Measurements from ENCODE around the gene HM13.

DNA sequence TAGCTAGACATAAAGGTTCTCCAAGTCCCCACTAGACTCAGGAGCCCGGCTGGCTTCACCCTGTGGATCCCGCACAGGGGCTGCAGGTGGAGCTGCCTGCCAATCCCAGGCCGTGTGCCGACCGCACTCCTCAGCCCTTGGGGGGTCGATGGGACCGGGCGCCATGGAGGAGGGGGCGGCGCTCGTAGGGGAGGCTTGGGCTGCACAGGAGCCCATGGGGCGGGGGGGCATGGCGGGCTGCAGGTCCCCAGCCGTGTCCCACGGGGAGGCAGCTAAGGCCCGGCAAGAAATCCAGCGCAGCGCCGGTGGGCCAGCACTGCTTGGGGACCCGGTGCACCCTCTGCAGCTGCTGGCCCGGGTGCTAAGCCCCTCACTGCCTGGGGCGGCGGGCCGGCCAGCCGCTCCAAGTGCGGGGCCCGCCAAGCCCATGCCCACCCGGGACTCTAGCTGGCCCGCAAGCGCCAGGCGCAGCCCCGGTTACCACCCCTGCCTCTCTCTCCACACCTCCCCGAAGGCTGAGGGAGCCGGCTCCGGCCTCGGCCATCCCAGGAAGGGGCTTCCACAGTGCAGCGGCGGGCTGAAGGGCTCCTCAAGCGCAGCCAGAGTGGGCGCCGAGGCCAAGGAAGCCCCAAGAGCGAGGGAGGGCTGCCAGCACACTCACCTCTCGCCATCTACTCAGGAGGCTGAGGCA is 64.4 kb downstream of the HM13 start:
- TF ChIP-seq, protein P1, sequence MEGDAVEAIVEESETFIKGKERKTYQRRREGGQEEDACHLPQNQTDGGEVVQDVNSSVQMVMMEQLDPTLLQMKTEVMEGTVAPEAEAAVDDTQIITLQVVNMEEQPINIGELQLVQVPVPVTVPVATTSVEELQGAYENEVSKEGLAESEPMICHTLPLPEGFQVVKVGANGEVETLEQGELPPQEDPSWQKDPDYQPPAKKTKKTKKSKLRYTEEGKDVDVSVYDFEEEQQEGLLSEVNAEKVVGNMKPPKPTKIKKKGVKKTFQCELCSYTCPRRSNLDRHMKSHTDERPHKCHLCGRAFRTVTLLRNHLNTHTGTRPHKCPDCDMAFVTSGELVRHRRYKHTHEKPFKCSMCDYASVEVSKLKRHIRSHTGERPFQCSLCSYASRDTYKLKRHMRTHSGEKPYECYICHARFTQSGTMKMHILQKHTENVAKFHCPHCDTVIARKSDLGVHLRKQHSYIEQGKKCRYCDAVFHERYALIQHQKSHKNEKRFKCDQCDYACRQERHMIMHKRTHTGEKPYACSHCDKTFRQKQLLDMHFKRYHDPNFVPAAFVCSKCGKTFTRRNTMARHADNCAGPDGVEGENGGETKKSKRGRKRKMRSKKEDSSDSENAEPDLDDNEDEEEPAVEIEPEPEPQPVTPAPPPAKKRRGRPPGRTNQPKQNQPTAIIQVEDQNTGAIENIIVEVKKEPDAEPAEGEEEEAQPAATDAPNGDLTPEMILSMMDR (IDR thresholded peaks at IDR 0.05 in 2 of 3, conservative IDR thresholded peaks at IDR 0.05 in 1 of 3; ENCODE audit: borderline replicate concordance in 1 of 3, insufficient read depth in 1 of 3, low read depth in 2 of 3, low read length in 2 of 3), result no peak
- TF ChIP-seq POLR2A (IDR thresholded peaks at IDR 0.05; ENCODE audit: borderline replicate concordance, extremely low read depth, insufficient read depth, insufficient read length) (no peak), POLR2AphosphoS5 (IDR thresholded peaks at IDR 0.05; ENCODE audit: low read depth, low read length) (no peak), ZNF274 (IDR thresholded peaks at IDR 0.05; ENCODE audit: low read depth, low read length) (no peak), SP1 (IDR thresholded peaks at IDR 0.05; ENCODE audit: low read depth) (no peak), ELF1 (IDR thresholded peaks at IDR 0.05; ENCODE audit: borderline replicate concordance, low read depth) (no peak), YY1 (IDR thresholded peaks at IDR 0.05; ENCODE audit: extremely low read depth, insufficient replicate concordance, low read depth, low read length) (no peak), CEBPB (IDR thresholded peaks at IDR 0.05; ENCODE audit: low read depth) (no peak), RAD21 (IDR thresholded peaks at IDR 0.05; ENCODE audit: low read depth) (no peak), ZFX (IDR thresholded peaks at IDR 0.05) (no peak)
- TF ChIP-seq, protein P2, sequence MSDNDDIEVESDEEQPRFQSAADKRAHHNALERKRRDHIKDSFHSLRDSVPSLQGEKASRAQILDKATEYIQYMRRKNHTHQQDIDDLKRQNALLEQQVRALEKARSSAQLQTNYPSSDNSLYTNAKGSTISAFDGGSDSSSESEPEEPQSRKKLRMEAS (IDR thresholded peaks at IDR 0.05), result no peak
- TF ChIP-seq, protein P3, sequence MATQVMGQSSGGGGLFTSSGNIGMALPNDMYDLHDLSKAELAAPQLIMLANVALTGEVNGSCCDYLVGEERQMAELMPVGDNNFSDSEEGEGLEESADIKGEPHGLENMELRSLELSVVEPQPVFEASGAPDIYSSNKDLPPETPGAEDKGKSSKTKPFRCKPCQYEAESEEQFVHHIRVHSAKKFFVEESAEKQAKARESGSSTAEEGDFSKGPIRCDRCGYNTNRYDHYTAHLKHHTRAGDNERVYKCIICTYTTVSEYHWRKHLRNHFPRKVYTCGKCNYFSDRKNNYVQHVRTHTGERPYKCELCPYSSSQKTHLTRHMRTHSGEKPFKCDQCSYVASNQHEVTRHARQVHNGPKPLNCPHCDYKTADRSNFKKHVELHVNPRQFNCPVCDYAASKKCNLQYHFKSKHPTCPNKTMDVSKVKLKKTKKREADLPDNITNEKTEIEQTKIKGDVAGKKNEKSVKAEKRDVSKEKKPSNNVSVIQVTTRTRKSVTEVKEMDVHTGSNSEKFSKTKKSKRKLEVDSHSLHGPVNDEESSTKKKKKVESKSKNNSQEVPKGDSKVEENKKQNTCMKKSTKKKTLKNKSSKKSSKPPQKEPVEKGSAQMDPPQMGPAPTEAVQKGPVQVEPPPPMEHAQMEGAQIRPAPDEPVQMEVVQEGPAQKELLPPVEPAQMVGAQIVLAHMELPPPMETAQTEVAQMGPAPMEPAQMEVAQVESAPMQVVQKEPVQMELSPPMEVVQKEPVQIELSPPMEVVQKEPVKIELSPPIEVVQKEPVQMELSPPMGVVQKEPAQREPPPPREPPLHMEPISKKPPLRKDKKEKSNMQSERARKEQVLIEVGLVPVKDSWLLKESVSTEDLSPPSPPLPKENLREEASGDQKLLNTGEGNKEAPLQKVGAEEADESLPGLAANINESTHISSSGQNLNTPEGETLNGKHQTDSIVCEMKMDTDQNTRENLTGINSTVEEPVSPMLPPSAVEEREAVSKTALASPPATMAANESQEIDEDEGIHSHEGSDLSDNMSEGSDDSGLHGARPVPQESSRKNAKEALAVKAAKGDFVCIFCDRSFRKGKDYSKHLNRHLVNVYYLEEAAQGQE (IDR thresholded peaks at IDR 0.05; ENCODE audit: low read depth), result no peak
- TF ChIP-seq, protein P4, sequence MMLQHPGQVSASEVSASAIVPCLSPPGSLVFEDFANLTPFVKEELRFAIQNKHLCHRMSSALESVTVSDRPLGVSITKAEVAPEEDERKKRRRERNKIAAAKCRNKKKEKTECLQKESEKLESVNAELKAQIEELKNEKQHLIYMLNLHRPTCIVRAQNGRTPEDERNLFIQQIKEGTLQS (IDR thresholded peaks at IDR 0.05), result no peak

Measured in HCT116 (cell line).